Kidney epithelial cell (primary cell): ENCODE data around the gene BMPER. TPM values are rescaled to one million over a fixed set of nuclear protein-coding genes. Genes with fewer than 3 reads are reported as not detected.

Experiments
- DNase-seq: peaks from one replicate; pipeline ENCODE4 v3.0.0-alpha.2; 2010; ENCODE audit warnings: low read depth
- H3K27me3 ChIP-seq: 2 replicates; pipeline ENCODE4 v1.6.0; 2011; ENCODE audit warnings: low read length; ENCODE audit not compliant: control insufficient read depth, insufficient read depth
- H3K36me3 ChIP-seq: 2 replicates; pipeline ENCODE4 v1.5.1; 2011; ENCODE audit warnings: low read length; ENCODE audit not compliant: control insufficient read depth, insufficient read depth
- H3K4me3 ChIP-seq: 2 replicates; pipeline ENCODE4 v1.5.1; 2011; ENCODE audit warnings: low read depth, mild to moderate bottlenecking, control low read depth, low read length
- total RNA-seq: library from RNA; depleted of rRNA; stranded (reverse); fragments of >200 nt; gene quantifications from 2 replicates; pipeline ENCODE4 v1.2.3, GENCODE V29; 2015
- TF ChIP-seq, protein P1 (sequence below): IDR thresholded peaks from 2 replicates; pipeline ENCODE4 v1.5.1; 2011; ENCODE audit warnings: mild to moderate bottlenecking, moderate library complexity, low read length, control low read depth, inconsistent platforms; ENCODE audit not compliant: insufficient read depth, poor library complexity, severe bottlenecking

BMPER gene
- total RNA-seq, 1 donor from 2014 or later: 0.04 TPM

DNA sequence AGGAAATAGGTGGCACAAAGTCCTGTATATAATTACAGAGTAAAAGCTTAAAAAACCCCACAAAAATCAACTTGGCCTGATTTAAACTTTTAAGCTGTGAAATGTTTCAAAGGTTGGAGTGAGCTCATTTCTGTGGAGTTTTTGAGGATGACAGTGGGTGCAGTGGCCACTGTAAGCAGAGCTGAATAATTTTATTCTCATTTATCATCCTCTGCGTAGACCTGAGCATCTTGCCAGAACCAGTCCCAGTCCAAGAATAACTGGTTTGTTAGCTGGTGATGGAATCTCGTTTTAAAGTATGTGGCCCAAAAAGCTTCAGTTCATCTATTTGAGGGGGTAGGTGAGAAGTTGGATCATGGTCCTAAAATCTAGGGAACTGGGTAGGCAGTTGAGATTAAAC lies 4.4 kb downstream of the BMPER start:
- Histone ChIP-seq H3K4me3 (no peak overlapping the region), H3K27me3 (peaks cover 11% of the 10 kb centered on the region), H3K36me3 (no peaks in the 10 kb centered on the region)
- DNase-seq: no peak
- TF ChIP-seq, protein P1, sequence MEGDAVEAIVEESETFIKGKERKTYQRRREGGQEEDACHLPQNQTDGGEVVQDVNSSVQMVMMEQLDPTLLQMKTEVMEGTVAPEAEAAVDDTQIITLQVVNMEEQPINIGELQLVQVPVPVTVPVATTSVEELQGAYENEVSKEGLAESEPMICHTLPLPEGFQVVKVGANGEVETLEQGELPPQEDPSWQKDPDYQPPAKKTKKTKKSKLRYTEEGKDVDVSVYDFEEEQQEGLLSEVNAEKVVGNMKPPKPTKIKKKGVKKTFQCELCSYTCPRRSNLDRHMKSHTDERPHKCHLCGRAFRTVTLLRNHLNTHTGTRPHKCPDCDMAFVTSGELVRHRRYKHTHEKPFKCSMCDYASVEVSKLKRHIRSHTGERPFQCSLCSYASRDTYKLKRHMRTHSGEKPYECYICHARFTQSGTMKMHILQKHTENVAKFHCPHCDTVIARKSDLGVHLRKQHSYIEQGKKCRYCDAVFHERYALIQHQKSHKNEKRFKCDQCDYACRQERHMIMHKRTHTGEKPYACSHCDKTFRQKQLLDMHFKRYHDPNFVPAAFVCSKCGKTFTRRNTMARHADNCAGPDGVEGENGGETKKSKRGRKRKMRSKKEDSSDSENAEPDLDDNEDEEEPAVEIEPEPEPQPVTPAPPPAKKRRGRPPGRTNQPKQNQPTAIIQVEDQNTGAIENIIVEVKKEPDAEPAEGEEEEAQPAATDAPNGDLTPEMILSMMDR: no peak

DNA sequence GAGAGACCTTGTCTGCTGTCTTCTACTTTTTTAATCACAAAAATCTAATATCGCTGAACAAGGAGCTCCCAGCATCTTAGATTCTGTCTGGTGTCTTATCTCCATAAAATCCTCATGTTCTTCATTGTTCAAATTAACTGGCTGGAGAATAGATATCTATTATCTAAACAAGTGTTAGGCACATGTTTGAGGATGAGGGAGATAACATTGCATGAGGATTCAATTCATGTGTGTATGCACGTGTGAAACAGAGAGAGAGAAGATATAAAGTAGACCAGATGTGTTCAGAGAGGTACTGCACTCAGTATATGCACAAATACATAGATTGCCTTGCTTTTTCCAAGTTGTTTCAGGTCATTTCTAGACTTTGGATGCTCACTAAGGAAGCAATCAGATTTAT lies 5.4 kb downstream of the BMPER start:
- no peak for DNase-seq
- Histone ChIP-seq H3K36me3 (no peaks in the 10 kb centered on the region), H3K4me3 (no peak overlapping the region), H3K27me3 (peaks cover 4% of the 10 kb centered on the region)
- TF ChIP-seq, protein P1: no peak

DNA sequence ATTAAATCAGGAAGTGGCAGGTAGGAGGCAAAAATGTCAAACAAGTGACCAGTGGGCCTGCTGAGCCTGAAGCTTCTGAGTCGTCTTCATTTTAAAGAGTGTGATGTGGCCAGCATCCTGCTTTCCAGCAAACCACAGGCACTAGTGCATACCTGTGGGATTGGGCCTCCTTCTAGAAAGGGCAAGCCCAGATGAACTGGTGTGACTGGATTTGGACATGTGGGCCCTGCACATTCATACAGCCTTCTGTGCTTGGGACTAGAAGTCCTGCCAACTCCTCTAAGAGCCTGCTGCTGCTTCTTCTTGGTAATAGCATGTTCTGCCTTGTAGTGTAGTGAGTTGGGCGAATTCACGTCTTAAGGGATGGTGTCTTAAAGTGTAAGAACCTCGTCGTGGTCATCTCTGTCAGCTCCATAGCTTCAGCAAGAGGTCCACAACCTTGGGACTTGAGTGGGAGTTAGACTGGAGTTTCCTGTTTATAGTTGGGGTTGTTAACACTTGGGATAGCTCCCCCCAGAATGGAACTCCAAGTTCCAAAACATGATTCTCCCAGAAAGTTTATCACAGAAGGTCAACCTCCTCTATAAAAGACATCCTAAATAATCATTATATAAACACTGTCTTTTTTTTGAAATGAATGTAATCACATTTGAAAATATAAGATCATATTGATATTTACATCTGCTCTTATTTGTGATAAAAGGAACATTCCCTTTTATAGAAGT lies 11.2 kb downstream of the BMPER start:
- Histone ChIP-seq H3K27me3 (peaks cover 2% of the 10 kb centered on the region), H3K4me3 (no peak overlapping the region), H3K36me3 (no peaks in the 10 kb centered on the region)
- no peak for DNase-seq
- TF ChIP-seq, protein P1: no peak

DNA sequence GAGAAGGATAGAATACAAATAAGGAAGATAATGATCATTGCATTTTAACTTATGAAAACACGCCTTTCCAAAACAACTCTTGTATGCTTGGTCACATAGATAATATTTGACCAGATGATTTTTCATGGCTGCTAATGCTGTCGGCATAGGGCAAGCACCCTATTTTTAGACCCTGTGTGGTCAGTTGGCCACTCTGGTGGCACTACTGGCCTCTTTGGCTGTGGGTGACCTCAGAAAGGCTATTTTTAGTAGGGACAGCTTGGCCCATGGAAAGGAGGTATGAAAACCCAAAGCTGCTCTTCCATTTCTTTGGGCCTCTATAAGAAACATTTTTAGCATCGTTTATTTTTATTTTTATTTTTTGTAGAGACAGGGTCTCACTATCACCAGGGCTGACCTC lies 12.3 kb downstream of the BMPER start:
- TF ChIP-seq, protein P1: no peak
- H3K4me3 ChIP-seq: no peak overlapping the region

DNA sequence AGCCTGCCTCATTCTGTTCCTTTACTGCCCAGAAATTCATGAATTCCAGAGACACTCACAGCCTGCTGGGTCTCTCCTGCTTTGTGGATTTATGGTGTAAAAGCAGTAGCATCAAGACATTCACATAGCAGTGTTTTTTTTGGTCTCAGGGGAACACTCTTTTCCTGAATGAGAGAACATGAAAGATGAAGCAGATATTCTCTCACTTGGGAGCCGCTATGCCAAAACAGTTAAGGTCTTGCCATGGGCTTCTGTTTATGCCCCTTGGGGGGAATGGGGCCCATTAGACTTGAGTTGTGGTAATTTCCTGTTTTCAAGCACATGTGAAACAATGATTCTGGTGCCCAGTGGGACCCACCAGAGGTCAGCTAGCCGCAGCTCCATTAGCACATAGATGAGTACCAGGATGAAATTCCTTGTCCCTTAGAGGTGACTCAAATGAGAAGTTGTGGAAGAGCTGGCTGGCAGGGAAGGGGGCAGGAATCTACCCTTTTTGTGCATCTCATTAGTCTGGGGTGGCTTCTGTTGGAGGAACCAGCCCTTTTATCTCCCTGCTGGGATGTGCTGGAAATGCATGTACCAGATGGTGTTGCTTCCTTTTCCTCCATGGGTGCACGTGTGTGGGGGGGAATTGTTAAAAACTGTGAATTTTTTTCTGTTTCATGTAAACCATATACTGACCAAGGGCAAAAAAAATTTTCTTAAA lies 13.3 kb downstream of the BMPER start:
- TF ChIP-seq, protein P1: no peak
- Histone ChIP-seq H3K4me3 (no peak overlapping the region), H3K36me3 (no peaks in the 10 kb centered on the region), H3K27me3 (peaks cover 5% of the 10 kb centered on the region)
- DNase-seq: no peak

More for the DNA sequence above, 12.3 kb downstream of the BMPER start:
- DNase-seq: no peak
- Histone ChIP-seq H3K36me3 (no peaks in the 10 kb centered on the region), H3K27me3 (peaks cover 5% of the 10 kb centered on the region)
